Colonic mucosa (tissue), 4 donors: Measurements from ENCODE around the gene MYLK3. TPM values are rescaled to one million over a fixed set of nuclear protein-coding genes. Genes with fewer than 3 reads are reported as not detected.

Experiments used
- DNase-seq: peaks from one replicate; pipeline ENCODE4 v3.0.0-alpha.2; 2020
- H3K27ac ChIP-seq: fragments of 200-600 bp; one replicate; pipeline ENCODE4 v1.8.0; 2021
- H3K27me3 ChIP-seq: fragments of 200-600 bp; one replicate; pipeline ENCODE4 v1.8.0; 2021
- H3K36me3 ChIP-seq: fragments of 200-600 bp; one replicate; pipeline ENCODE4 v1.8.0; 2021
- H3K4me1 ChIP-seq: fragments of 200-600 bp; one replicate; pipeline ENCODE4 v1.8.0; 2021; ENCODE audit warnings: mild to moderate bottlenecking
- H3K4me3 ChIP-seq: fragments of 200-600 bp; one replicate; pipeline ENCODE4 v1.8.0; 2021
- H3K9ac ChIP-seq, 2 donors: one replicate each; pipeline ENCODE4 v1.7.0; 2013; ENCODE audit warnings: control low read depth in 2 of 2, low read depth in 2 of 2, low read length in 2 of 2
- H3K9me3 ChIP-seq: fragments of 200-600 bp; one replicate; pipeline ENCODE4 v1.8.0; 2021
- CTCF ChIP-seq: fragments of 200-600 bp; IDR thresholded peaks from one replicate; pipeline ENCODE4 v1.8.0; 2022; ENCODE audit warnings: antibody characterized with exemption, mild to moderate bottlenecking
- intact Hi-C: fragments of 100-400 bp; cut with DNase I; formaldehyde crosslinking; loops from one replicate; pipeline ENCODE4 v1.14.1; 2022
- total RNA-seq, 2 donors: library from RNA; stranded (reverse); fragmentation: NEBNext Ultra II Directional in 1 of 2; extraction: Animal tissue kit (Norgen Biotek cat#: 25700) in 1 of 2; gene quantifications; one replicate each; pipeline ENCODE4 v1.2.1, GENCODE V29; 2021
- donor health status: healthy.
- donor health status: DM: no; HTN: no; CAD: no.
- donor health status: DM: no; HTN: no; CAD: no.

MYLK3 gene
- total RNA-seq, 2 donors from 2014 or later: 0.58 TPM; not detected in 1

DNA sequence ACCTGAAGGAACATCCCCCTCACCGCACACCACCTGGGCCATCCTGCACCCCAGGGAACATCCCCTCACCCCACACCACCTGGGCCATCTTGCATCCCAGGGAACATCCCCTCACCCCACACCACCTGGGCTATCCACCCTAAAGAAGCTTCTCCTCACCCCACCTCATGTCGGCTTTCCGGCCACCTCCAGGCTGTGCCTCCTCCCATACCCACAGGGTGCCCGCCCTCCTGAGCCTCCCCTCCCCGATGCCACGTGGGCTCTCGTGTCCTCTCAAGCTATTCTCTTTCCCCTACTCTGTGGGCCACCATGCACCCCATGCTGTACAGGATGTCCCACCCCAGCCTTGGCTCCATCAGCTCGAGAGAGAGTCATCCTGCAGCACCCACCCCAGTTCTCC, 18.0 kb downstream of the MYLK3 start:
- DNase-seq: no peak
- no peak overlapping the region for H3K9ac ChIP-seq
- H3K27ac ChIP-seq: no peak overlapping the region
- no peak overlapping the region for H3K4me3 ChIP-seq
- no peaks in the 10 kb centered on the region for H3K4me1 ChIP-seq
- no peaks in the 10 kb centered on the region for H3K27me3 ChIP-seq
- H3K9me3 ChIP-seq: no peaks in the 10 kb centered on the region
- intact Hi-C loops: no loop called here
- H3K36me3 ChIP-seq: no peaks in the 10 kb centered on the region
- no peak for TF ChIP-seq CTCF

- no peak overlapping the region for H3K27ac ChIP-seq
- H3K36me3 ChIP-seq: no peaks in the 10 kb centered on the region
- TF ChIP-seq CTCF: no peak
- H3K27me3 ChIP-seq: no peaks in the 10 kb centered on the region
- no peak for DNase-seq
- H3K4me1 ChIP-seq: no peaks in the 10 kb centered on the region
- no peak overlapping the region for H3K9ac ChIP-seq
- no peak overlapping the region for H3K4me3 ChIP-seq
- no peaks in the 10 kb centered on the region for H3K9me3 ChIP-seq
- intact Hi-C loops: no loop called here
These were observed 18.7 kb downstream of the MYLK3 start for GRCh38 chr16:46729326-46729995.

GRCh38 chr16:46728806-46729205, 19.3 kb downstream of the MYLK3 start:
- no peak overlapping the region for H3K9ac ChIP-seq
- no peak overlapping the region for H3K27ac ChIP-seq
- no peak for DNase-seq
- no peak for TF ChIP-seq CTCF
- no peaks in the 10 kb centered on the region for H3K36me3 ChIP-seq
- no peaks in the 10 kb centered on the region for H3K4me1 ChIP-seq
- no peaks in the 10 kb centered on the region for H3K9me3 ChIP-seq
- H3K4me3 ChIP-seq: no peak overlapping the region
- H3K27me3 ChIP-seq: no peaks in the 10 kb centered on the region
- intact Hi-C loops: no loop called here

GRCh38 chr16:46727630-46728029, 20.5 kb downstream of the MYLK3 start:
- intact Hi-C loops: no loop called here
- DNase-seq: no peak
- H3K4me3 ChIP-seq: no peak overlapping the region
- H3K9me3 ChIP-seq: no peaks in the 10 kb centered on the region
- TF ChIP-seq CTCF: no peak
- H3K9ac ChIP-seq: no peak overlapping the region
- H3K36me3 ChIP-seq: no peaks in the 10 kb centered on the region
- H3K27me3 ChIP-seq: no peaks in the 10 kb centered on the region
- H3K4me1 ChIP-seq: no peaks in the 10 kb centered on the region
- H3K27ac ChIP-seq: no peak overlapping the region

DNA sequence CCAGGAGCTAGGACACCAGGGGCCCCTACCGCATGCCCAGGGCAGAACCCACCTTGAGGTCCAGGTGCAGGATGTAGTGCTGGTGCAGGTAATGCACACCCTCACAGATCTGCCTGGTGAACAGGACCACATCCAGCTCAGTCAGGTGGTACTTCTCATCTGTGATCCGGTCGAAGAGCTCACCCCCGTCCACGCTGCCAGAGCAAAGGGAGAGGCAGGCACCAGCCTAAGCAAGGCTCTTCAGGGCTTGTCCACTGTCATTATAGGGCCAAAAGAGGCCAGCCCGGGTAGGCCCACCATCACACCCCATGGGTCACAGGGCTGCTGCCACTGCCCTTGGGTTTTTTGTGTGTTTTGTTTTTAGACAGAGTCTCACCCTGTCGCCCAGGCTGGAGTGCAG, 21.0 kb downstream of the MYLK3 start:
- Histone ChIP-seq H3K4me3 (no peak overlapping the region), H3K9me3 (no peaks in the 10 kb centered on the region), H3K27ac (no peak overlapping the region), H3K4me1 (no peaks in the 10 kb centered on the region), H3K27me3 (no peaks in the 10 kb centered on the region), H3K36me3 (no peaks in the 10 kb centered on the region), H3K9ac (no peak overlapping the region)
- TF ChIP-seq CTCF: no peak
- intact Hi-C loops: no loop called here
- DNase-seq: no peak
